ENCODE measurements around the gene EMP2. TPM values are rescaled to one million over a fixed set of nuclear protein-coding genes. Genes with fewer than 3 reads are reported as not detected.

The EMP2 gene
- total RNA-seq, 4 donors from 2014 or later, result 20.8 to 31.4 (median 27.5) TPM

- TF ChIP-seq CTCF (IDR thresholded peaks at IDR 0.05) (no peak), POLR2A (IDR thresholded peaks at IDR 0.05) (no peak)
- Histone ChIP-seq H3K27me3 (no peaks in the 10 kb centered on the region), H3K4me3 (no peak overlapping the region), H3K36me3 (no peaks in the 10 kb centered on the region), H3K9me3 (peaks cover 0 to 3% (median 0%) of the 10 kb centered on the region in 4 donors), H3K27ac (no peak overlapping the region), H3K4me1 (no peaks in the 10 kb centered on the region)
- no peak for DNase-seq
Measured at GRCh38 chr16:10497132-10498101, 83.0 kb downstream of the EMP2 start.

GRCh38 chr16:10495031-10495345 lies 85.4 kb downstream of the EMP2 start:
- no peak overlapping the region for H3K4me3 ChIP-seq
- no peaks in the 10 kb centered on the region for H3K4me1 ChIP-seq
- peaks cover 0 to 3% (median 0%) of the 10 kb centered on the region in 4 donors for H3K9me3 ChIP-seq
- no peak for DNase-seq
- H3K27me3 ChIP-seq, result no peaks in the 10 kb centered on the region
- no peak overlapping the region for H3K27ac ChIP-seq
- no peak for TF ChIP-seq POLR2A (IDR thresholded peaks at IDR 0.05)
- no peak for TF ChIP-seq CTCF (IDR thresholded peaks at IDR 0.05)
- no peaks in the 10 kb centered on the region for H3K36me3 ChIP-seq

DNA sequence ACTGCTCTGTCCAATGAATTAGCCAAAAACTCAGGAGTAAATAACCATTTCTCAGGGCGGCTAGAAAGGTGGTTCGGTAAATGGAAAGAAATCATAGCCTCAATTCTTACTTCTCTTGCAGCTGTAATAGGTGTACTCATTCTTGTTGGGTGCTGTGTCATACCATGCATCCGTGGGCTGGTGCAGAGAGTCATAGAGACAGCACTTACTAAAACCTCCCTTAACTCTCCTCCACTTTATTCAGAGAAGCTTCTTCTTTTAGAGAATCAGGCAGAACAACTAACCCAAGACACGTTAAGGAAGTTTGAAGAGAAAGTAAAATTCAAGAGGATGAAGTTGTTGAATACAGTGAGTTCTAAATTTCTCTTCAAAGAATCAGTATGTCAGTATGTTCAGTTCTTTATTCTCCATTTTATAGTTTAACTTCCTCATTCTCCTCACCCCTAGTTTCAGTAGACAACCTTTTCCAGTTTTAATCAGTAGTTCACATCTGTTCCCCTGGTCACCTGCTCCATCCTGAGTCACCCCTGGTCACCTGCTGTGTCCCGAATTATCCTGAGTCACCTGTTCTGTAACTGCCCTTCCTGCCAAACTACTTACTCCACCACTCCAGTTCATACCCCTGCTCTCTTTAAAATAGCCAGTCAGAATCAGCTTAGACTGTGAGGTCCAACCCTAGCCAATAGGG lies 85.9 kb downstream of the EMP2 start:
- no peak for TF ChIP-seq POLR2A (IDR thresholded peaks at IDR 0.05)
- TF ChIP-seq CTCF (IDR thresholded peaks at IDR 0.05), result no peak
- Histone ChIP-seq H3K36me3 (no peaks in the 10 kb centered on the region), H3K27me3 (no peaks in the 10 kb centered on the region)

DNA sequence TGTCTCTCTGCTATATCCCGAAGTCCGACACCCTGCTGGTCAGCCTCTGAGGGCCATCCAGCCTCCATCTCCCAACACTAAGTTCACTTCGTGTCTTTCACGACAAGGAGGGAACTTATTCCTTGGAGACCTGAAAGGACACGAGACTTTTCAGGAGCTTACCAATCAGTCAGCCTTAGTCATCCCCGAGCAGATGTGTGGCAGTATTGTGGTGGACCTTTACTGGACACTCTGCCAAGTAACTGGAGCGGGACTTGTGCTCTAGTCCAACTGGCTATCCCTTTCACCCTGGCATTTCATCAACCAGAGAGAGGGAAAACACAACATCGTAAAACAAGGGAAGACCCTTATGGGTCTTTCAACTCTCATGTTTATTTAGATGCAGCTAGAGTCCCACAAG lies 87.1 kb downstream of the EMP2 start:
- no peaks in the 10 kb centered on the region for H3K4me1 ChIP-seq
- H3K9me3 ChIP-seq, result peaks cover 0 to 3% (median 0%) of the 10 kb centered on the region in 4 donors
- no peaks in the 10 kb centered on the region for H3K36me3 ChIP-seq
- DNase-seq, result no peak
- H3K27me3 ChIP-seq, result no peaks in the 10 kb centered on the region
- no peak overlapping the region for H3K4me3 ChIP-seq
- no peak for TF ChIP-seq POLR2A (IDR thresholded peaks at IDR 0.05)
- no peak for TF ChIP-seq CTCF (IDR thresholded peaks at IDR 0.05)
- H3K27ac ChIP-seq, result no peak overlapping the region

More for the DNA sequence above, 85.9 kb downstream of the EMP2 start:
- Histone ChIP-seq H3K4me3 (no peak overlapping the region), H3K27ac (no peak overlapping the region), H3K4me1 (no peaks in the 10 kb centered on the region), H3K9me3 (peaks cover 0 to 3% (median 0%) of the 10 kb centered on the region in 4 donors)
- no peak for DNase-seq

- H3K4me1 ChIP-seq, result no peaks in the 10 kb centered on the region
- no peak for DNase-seq
- no peak overlapping the region for H3K4me3 ChIP-seq
- peaks cover 0 to 8% (median 0%) of the 10 kb centered on the region in 4 donors for H3K9me3 ChIP-seq
- H3K27ac ChIP-seq, result no peak overlapping the region
- no peaks in the 10 kb centered on the region for H3K36me3 ChIP-seq
- no peaks in the 10 kb centered on the region for H3K27me3 ChIP-seq
- TF ChIP-seq CTCF (IDR thresholded peaks at IDR 0.05) (no peak), POLR2A (IDR thresholded peaks at IDR 0.05) (no peak)
Measured at GRCh38 chr16:10490141-10490540, 90.3 kb downstream of the EMP2 start.
